Measurements from ENCODE around the gene AKAP9. TPM values are rescaled to one million over a fixed set of nuclear protein-coding genes. Genes with fewer than 3 reads are reported as not detected.

AKAP9 gene
- total and polyA plus RNA-seq, 2 experiments from 2014 or later: 80.5 to 85.8 TPM

DNA sequence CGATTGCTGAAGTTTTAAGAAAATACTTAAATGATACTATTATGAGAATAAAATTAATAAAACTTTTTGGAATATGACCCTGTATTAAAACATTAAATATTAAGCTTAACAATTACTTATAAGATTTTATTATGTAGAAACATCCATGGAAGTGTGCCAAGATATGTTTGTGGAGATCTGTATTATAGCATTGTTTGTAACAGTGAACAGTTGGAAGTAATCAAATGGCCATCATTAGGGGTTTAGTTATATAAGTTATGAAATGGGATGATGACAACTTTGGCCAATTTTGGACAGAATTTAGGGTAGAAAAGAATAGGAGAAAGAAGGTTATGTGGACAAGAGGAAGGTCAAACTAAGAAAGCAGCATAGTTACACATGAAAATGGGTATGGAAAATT is 88.0 kb downstream of the AKAP9 start:
- Histone ChIP-seq H2AFZ (no peak overlapping the region), H3K27ac (no peak overlapping the region), H3K4me1 (ENCODE audit: insufficient read depth) (no peaks in the 10 kb centered on the region), H3K4me3 (no peak overlapping the region), H3K27me3 (no peaks in the 10 kb centered on the region), H3K4me2 (no peak overlapping the region), H3K9me3 (ENCODE audit: low read depth) (no peaks in the 10 kb centered on the region), H3K9me2 (replicated peaks; ENCODE audit: insufficient read depth) (no peaks in the 10 kb centered on the region), H3K36me3 (replicated peaks; ENCODE audit: insufficient read depth, low read depth) (no peaks in the 10 kb centered on the region), H3K79me2 (peaks cover 2% of the 10 kb centered on the region), H4K20me1 (ENCODE audit: insufficient read depth, poor library complexity, severe bottlenecking) (no peaks in the 10 kb centered on the region)
- TF ChIP-seq EZH2phosphoT487 (IDR thresholded peaks at IDR 0.05; ENCODE audit: low read depth, severe bottlenecking, unreplicated experiment): no peak
- no peak for TF ChIP-seq EZH2 (IDR thresholded peaks at IDR 0.05; ENCODE audit: borderline replicate concordance)
- TF ChIP-seq, protein P1, sequence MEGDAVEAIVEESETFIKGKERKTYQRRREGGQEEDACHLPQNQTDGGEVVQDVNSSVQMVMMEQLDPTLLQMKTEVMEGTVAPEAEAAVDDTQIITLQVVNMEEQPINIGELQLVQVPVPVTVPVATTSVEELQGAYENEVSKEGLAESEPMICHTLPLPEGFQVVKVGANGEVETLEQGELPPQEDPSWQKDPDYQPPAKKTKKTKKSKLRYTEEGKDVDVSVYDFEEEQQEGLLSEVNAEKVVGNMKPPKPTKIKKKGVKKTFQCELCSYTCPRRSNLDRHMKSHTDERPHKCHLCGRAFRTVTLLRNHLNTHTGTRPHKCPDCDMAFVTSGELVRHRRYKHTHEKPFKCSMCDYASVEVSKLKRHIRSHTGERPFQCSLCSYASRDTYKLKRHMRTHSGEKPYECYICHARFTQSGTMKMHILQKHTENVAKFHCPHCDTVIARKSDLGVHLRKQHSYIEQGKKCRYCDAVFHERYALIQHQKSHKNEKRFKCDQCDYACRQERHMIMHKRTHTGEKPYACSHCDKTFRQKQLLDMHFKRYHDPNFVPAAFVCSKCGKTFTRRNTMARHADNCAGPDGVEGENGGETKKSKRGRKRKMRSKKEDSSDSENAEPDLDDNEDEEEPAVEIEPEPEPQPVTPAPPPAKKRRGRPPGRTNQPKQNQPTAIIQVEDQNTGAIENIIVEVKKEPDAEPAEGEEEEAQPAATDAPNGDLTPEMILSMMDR (IDR thresholded peaks at IDR 0.05; ENCODE audit: poor library complexity): no peak
- no peak for DNase-seq (ENCODE audit: low spot score)
- 100% methylated on average over 1 of the region's 1 CpG for WGBS (ENCODE audit: low lambda C conversion rate, missing lambda C conversion rate)

DNA sequence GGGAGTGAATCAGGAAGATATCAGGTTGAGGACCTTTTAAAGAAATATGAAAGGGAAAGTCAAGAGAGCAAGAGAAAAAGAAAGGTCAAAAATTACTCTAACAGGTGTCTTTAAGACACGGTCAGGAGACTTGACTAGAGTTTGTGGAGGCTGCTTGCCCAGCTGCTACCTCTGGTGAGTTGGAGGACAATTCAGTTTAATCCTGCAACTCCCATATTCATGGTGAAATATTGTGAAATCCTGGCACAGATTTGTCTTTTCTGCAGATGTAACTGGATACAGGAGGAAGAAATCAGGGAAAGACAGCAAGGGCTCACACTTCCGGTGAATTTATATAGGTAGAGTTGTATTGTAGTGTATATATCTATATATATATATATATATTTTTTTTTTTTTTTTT is 93.5 kb downstream of the AKAP9 start:
- 94% methylated on average over 2 of the region's 2 CpGs for WGBS (ENCODE audit: low lambda C conversion rate, missing lambda C conversion rate)
- Histone ChIP-seq H3K79me2 (peaks cover 2% of the 10 kb centered on the region), H3K9me2 (replicated peaks; ENCODE audit: insufficient read depth) (no peaks in the 10 kb centered on the region), H3K4me3 (no peak overlapping the region), H3K9me3 (ENCODE audit: low read depth) (no peaks in the 10 kb centered on the region), H4K20me1 (ENCODE audit: insufficient read depth, poor library complexity, severe bottlenecking) (no peaks in the 10 kb centered on the region), H3K36me3 (replicated peaks; ENCODE audit: insufficient read depth, low read depth) (no peaks in the 10 kb centered on the region), H2AFZ (no peak overlapping the region), H3K4me2 (no peak overlapping the region), H3K27me3 (no peaks in the 10 kb centered on the region), H3K4me1 (ENCODE audit: insufficient read depth) (no peaks in the 10 kb centered on the region), H3K27ac (no peak overlapping the region)
- no peak for DNase-seq (ENCODE audit: low spot score)
- TF ChIP-seq EZH2phosphoT487 (IDR thresholded peaks at IDR 0.05; ENCODE audit: low read depth, severe bottlenecking, unreplicated experiment): no peak
- no peak for TF ChIP-seq EZH2 (IDR thresholded peaks at IDR 0.05; ENCODE audit: borderline replicate concordance)
- TF ChIP-seq, protein P1 (IDR thresholded peaks at IDR 0.05; ENCODE audit: poor library complexity): no peak

DNA sequence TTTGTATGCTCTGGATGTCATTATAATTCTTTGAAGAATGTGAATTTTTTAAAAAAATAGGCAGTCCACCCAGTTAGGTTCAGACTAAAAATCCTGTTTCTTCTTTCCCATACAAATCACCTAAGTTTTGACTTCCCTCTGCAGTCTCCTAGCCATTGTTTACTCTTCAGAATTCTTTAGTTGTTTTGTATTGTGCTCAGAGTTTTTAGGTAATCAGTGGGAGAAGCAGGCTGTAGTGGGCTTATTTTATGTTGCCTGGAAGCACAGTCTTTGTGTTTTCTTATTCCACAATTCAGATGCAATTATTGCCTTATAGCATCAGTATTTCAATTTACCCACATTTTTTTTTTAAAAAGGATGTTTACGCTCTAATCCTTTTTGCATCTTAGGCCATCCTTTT is 94.9 kb downstream of the AKAP9 start:
- Histone ChIP-seq H3K27ac (no peak overlapping the region), H3K27me3 (no peaks in the 10 kb centered on the region), H3K9me2 (replicated peaks; ENCODE audit: insufficient read depth) (no peaks in the 10 kb centered on the region), H4K20me1 (ENCODE audit: insufficient read depth, poor library complexity, severe bottlenecking) (no peaks in the 10 kb centered on the region), H3K4me2 (no peak overlapping the region), H3K4me3 (no peak overlapping the region), H3K4me1 (ENCODE audit: insufficient read depth) (no peaks in the 10 kb centered on the region), H3K36me3 (replicated peaks; ENCODE audit: insufficient read depth, low read depth) (no peaks in the 10 kb centered on the region), H3K79me2 (peaks cover 2% of the 10 kb centered on the region), H3K9me3 (ENCODE audit: low read depth) (no peaks in the 10 kb centered on the region), H2AFZ (no peak overlapping the region)
- DNase-seq (ENCODE audit: low spot score): no peak
- no peak for TF ChIP-seq EZH2 (IDR thresholded peaks at IDR 0.05; ENCODE audit: borderline replicate concordance)
- no peak for TF ChIP-seq EZH2phosphoT487 (IDR thresholded peaks at IDR 0.05; ENCODE audit: low read depth, severe bottlenecking, unreplicated experiment)
- TF ChIP-seq, protein P1 (IDR thresholded peaks at IDR 0.05; ENCODE audit: poor library complexity): no peak
- 100% methylated on average over 1 of the region's 1 CpG for WGBS (ENCODE audit: low lambda C conversion rate, missing lambda C conversion rate)

DNA sequence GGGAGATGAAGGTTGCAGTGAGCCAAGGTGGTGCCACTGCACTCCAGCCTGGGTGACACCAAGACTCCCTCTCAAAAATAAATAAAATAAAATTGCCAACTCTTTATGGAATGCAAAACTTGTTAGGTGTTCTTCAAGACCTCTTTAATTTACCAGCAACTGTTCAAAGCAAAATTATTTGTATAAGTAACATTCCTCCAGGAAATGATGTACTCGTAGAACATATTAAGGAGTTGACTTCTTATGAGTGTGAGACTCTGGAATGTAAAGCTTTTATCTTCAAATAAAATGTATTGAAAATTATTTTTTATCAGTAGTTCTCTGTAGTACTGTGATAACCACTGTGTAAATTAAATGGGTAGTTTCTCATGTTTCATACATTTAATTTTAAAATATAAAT is 99.2 kb downstream of the AKAP9 start:
- Histone ChIP-seq H3K9me2 (replicated peaks; ENCODE audit: insufficient read depth) (no peaks in the 10 kb centered on the region), H3K36me3 (replicated peaks; ENCODE audit: insufficient read depth, low read depth) (no peaks in the 10 kb centered on the region), H2AFZ (no peak overlapping the region), H3K4me3 (no peak overlapping the region), H3K27me3 (no peaks in the 10 kb centered on the region), H3K9me3 (ENCODE audit: low read depth) (no peaks in the 10 kb centered on the region), H3K79me2 (no peaks in the 10 kb centered on the region), H3K4me2 (no peak overlapping the region), H3K4me1 (ENCODE audit: insufficient read depth) (peaks cover 4% of the 10 kb centered on the region), H4K20me1 (ENCODE audit: insufficient read depth, poor library complexity, severe bottlenecking) (no peaks in the 10 kb centered on the region), H3K27ac (no peak overlapping the region)
- TF ChIP-seq, protein P1 (IDR thresholded peaks at IDR 0.05; ENCODE audit: poor library complexity): no peak
- TF ChIP-seq EZH2phosphoT487 (IDR thresholded peaks at IDR 0.05; ENCODE audit: low read depth, severe bottlenecking, unreplicated experiment) (no peak), EZH2 (IDR thresholded peaks at IDR 0.05; ENCODE audit: borderline replicate concordance) (no peak)
- DNase-seq (ENCODE audit: low spot score): no peak
- WGBS (ENCODE audit: low lambda C conversion rate, missing lambda C conversion rate): 97% methylated on average over 1 of the region's 1 CpG

Measured in hepatocyte (in vitro differentiated cells).